COLO829 (cell line): ENCODE measurements around the gene MTMR6.
"Not testable (repeated sequence)": the region's sequence is repeated elsewhere in the genome, so short reads cannot be mapped to it uniquely, and the experiment has no call there.

ENCODE experiments used
- DNase-seq: peaks from one replicate; pipeline ENCODE4 v3.0.0; 2012; ENCODE audit warnings: low spot score

The MTMR6 gene

GRCh38 chr13:25286969-25287961, at the start of gene MTMR6:
Gene MTMR6 (minus strand): TSS chr13:25287488. CDS start chr13:25287247, 241 bp downstream.
- peak; percentile 84 for DNase-seq

- DNase-seq, result no peak
Measured at GRCh38 chr13:25335856-25336255, 48.6 kb upstream of the MTMR6 start.

- DNase-seq, result no peak
Measured at GRCh38 chr13:25330541-25330940, 43.3 kb upstream of the MTMR6 start.

GRCh38 chr13:25329706-25330105, 42.4 kb upstream of the MTMR6 start:
- no peak for DNase-seq

GRCh38 chr13:25324100-25324499, 36.8 kb upstream of the MTMR6 start:
- no peak for DNase-seq

- DNase-seq, result no peak
Measured at GRCh38 chr13:25319771-25320170, 32.5 kb upstream of the MTMR6 start.

- not testable (repeated sequence) for DNase-seq
Measured at GRCh38 chr13:25318946-25319345, 31.7 kb upstream of the MTMR6 start.

- no peak for DNase-seq
Measured at GRCh38 chr13:25310891-25311290, 23.6 kb upstream of the MTMR6 start.

GRCh38 chr13:25306671-25307464, 19.6 kb upstream of the MTMR6 start:
- DNase-seq, result no peak

- no peak for DNase-seq
Measured at GRCh38 chr13:25302121-25302520, 14.8 kb upstream of the MTMR6 start.

- DNase-seq, result peak; percentile 74
Measured at GRCh38 chr13:25301347-25302113, 14.2 kb upstream of the MTMR6 start, which contains the start of gene NUP58. Gene NUP58 (plus strand): TSS chr13:25301625. CDS start chr13:25301774, 149 bp downstream.

- no peak for DNase-seq
Measured at GRCh38 chr13:25300861-25301346, 13.6 kb upstream of the MTMR6 start.

- DNase-seq, result no peak
Measured at GRCh38 chr13:25295701-25296100, 8.4 kb upstream of the MTMR6 start.

GRCh38 chr13:25295228-25295627, 7.9 kb upstream of the MTMR6 start:
- DNase-seq, result no peak

GRCh38 chr13:25292301-25292700, 5.0 kb upstream of the MTMR6 start:
- no peak for DNase-seq

- no peak for DNase-seq
Measured at GRCh38 chr13:25291691-25292090, 4.4 kb upstream of the MTMR6 start.

- no peak for DNase-seq
Measured at GRCh38 chr13:25288966-25289365, 1.7 kb upstream of the MTMR6 start.

- DNase-seq, result peak; percentile 35
Measured at GRCh38 chr13:25286308-25286968, 850 bp downstream of the MTMR6 start.

- DNase-seq, result no peak
Measured at GRCh38 chr13:25281935-25282332, 5.4 kb downstream of the MTMR6 start.

GRCh38 chr13:25281193-25281934, 5.9 kb downstream of the MTMR6 start:
- DNase-seq, result no peak
